CD4-positive, alpha-beta T cell (primary cell): ENCODE results near the gene SHROOM1. TPM values are rescaled to one million over a fixed set of nuclear protein-coding genes. Genes with fewer than 3 reads are reported as not detected.
"Not testable (repeated sequence)": the region's sequence is repeated elsewhere in the genome, so short reads cannot be mapped to it uniquely, and the experiment has no call there.

Experiments used
- ATAC-seq: fragments of 200-7000 bp; cut with Tn5 transposase; one replicate; pipeline ENCODE4 v1.10.0; 2022; ENCODE audit warnings: mild to moderate bottlenecking; ENCODE audit not compliant: poor library complexity
- CTCF ChIA-PET: fragments of 350-600 bp; sonication (Branson Sonifier 250); formaldehyde crosslinking; loops from one replicate; lab custom pipeline; 2021; ENCODE audit warnings: antibody characterized with exemption, inconsistent platforms; lab: Charles Lee
- POLR2A ChIA-PET: fragments of 350-600 bp; sonication (Branson Sonifier 250); formaldehyde crosslinking; loops from one replicate; lab custom pipeline; 2021; ENCODE audit warnings: antibody characterized with exemption, inconsistent platforms; lab: Charles Lee
- DNase-seq, 14 experiments: peaks; one replicate each; pipeline ENCODE4 v3.0.0-alpha.2; 2013 to 2020; ENCODE audit warnings: mixed read lengths in 2 of 14
- H3K27ac ChIP-seq, 2 donors: one replicate each; pipeline versions ENCODE4 v1.5.1 to v1.7.0; 2013; ENCODE audit warnings: low read length in 2 of 2, low read depth in 1 of 2, mild to moderate bottlenecking in 1 of 2
- H3K27me3 ChIP-seq, 2 experiments: 1 replicate in 1 of 2; 2 replicates in 1 of 2; pipeline versions ENCODE4 v1.6.1 to v1.7.0; 2013; ENCODE audit warnings: low read length in 2 of 2, control low read depth in 1 of 2, mild to moderate bottlenecking in 1 of 2, moderate library complexity in 1 of 2; ENCODE audit not compliant: insufficient read depth in 2 of 2, control insufficient read depth in 1 of 2
- H3K36me3 ChIP-seq: one replicate; pipeline ENCODE4 v1.6.1; 2013; ENCODE audit warnings: low read length, control low read depth; ENCODE audit not compliant: insufficient read depth
- H3K4me1 ChIP-seq: one replicate; pipeline ENCODE4 v1.6.1; 2013; ENCODE audit warnings: low read length, control low read depth; ENCODE audit not compliant: insufficient read depth
- H3K4me3 ChIP-seq: one replicate; pipeline ENCODE4 v1.5.1; 2013; ENCODE audit warnings: mild to moderate bottlenecking, low read length, moderate library complexity
- H3K9me3 ChIP-seq, 2 experiments: 1 replicate in 1 of 2; 2 replicates in 1 of 2; pipeline versions ENCODE4 v1.6.1 to v1.7.0; 2013; ENCODE audit warnings: low read length in 2 of 2, mild to moderate bottlenecking in 2 of 2, control low read depth in 1 of 2, moderate library complexity in 1 of 2; ENCODE audit not compliant: control insufficient read depth in 1 of 2, insufficient read depth in 1 of 2
- H3K27ac Mint-ChIP-seq: one replicate; pipeline ENCODE4 v1.8.0; 2020; ENCODE audit warnings: mixed read lengths
- H3K27me3 Mint-ChIP-seq: one replicate; pipeline ENCODE4 v1.8.0; 2021; ENCODE audit warnings: mixed read lengths
- H3K36me3 Mint-ChIP-seq: one replicate; pipeline ENCODE4 v1.8.0; 2021; ENCODE audit warnings: low read depth, mixed read lengths
- H3K4me1 Mint-ChIP-seq: one replicate; pipeline ENCODE4 v1.8.0; 2021; ENCODE audit warnings: low read depth, mixed read lengths
- H3K4me3 Mint-ChIP-seq: one replicate; pipeline ENCODE4 v1.8.0; 2020; ENCODE audit warnings: mild to moderate bottlenecking, mixed read lengths
- H3K9me3 Mint-ChIP-seq: one replicate; pipeline ENCODE4 v1.8.0; 2020; ENCODE audit warnings: mixed read lengths
- CTCF ChIP-seq: fragments of 200-600 bp; IDR thresholded peaks from one replicate; pipeline ENCODE4 v1.8.0; 2022; ENCODE audit warnings: antibody characterized with exemption, mild to moderate bottlenecking
- intact Hi-C, 2 experiments: fragments of 100-400 bp; cut with DNase I in 1 of 2; cut with micrococcal nuclease in 1 of 2; formaldehyde crosslinking; loops; one replicate each; pipeline versions ENCODE4 v1.15.1 to v1.9.0; 2023 to 2025; cut with DNase I, micrococcal nuclease
- total RNA-seq, 174 experiments: library from RNA in 2 of 174; stranded (reverse) in 2 of 174; gene quantifications; one replicate each; pipeline ENCODE4 v1.2.3 and lab custom pipeline; 2021 to 2026

SHROOM1 gene
- total RNA-seq, 2 experiments from 2014 or later = 0.59 TPM; not detected in 1

- POLR2A ChIA-PET, H3K4me1 Mint-ChIP-seq, DNase-seq, H3K27ac ChIP-seq, intact Hi-C loops, H3K4me3 ChIP-seq, H3K9me3 ChIP-seq, ATAC-seq, CTCF ChIA-PET, H3K4me3 Mint-ChIP-seq, H3K27ac Mint-ChIP-seq, H3K9me3 Mint-ChIP-seq, H3K36me3 Mint-ChIP-seq, H3K4me1 ChIP-seq, H3K36me3 ChIP-seq: not testable (repeated sequence)
- peaks cover 81% of the 10 kb centered on the region for H3K27me3 Mint-ChIP-seq
- H3K27me3 ChIP-seq = peaks cover 4 to 15% of the 10 kb centered on the region in 2 experiments
Observed at GRCh38 chr5:132804219-132804618, 26.2 kb downstream of the SHROOM1 start.

GRCh38 chr5:132802685-132803066 lies 27.8 kb downstream of the SHROOM1 start:
- H3K36me3 ChIP-seq, intact Hi-C loops, H3K36me3 Mint-ChIP-seq, H3K4me3 ChIP-seq, H3K9me3 ChIP-seq, H3K4me3 Mint-ChIP-seq, H3K4me1 ChIP-seq, ATAC-seq, CTCF ChIA-PET, POLR2A ChIA-PET, H3K9me3 Mint-ChIP-seq, H3K4me1 Mint-ChIP-seq, H3K27ac ChIP-seq, H3K27ac Mint-ChIP-seq, DNase-seq: not testable (repeated sequence)
- peaks cover 0 to 15% of the 10 kb centered on the region in 2 experiments for H3K27me3 ChIP-seq
- H3K27me3 Mint-ChIP-seq = peaks cover 77% of the 10 kb centered on the region

- Histone ChIP-seq H3K36me3 (no peaks in the 10 kb centered on the region), H3K27ac (no peak overlapping the region), H3K4me1 (no peaks in the 10 kb centered on the region), H3K27me3 (peaks cover 0 to 15% of the 10 kb centered on the region in 2 experiments), H3K4me3 (no peak overlapping the region), H3K9me3 (no peaks in the 10 kb centered on the region)
- no peak for DNase-seq
- no peak for TF ChIP-seq CTCF
- no peaks in the 10 kb centered on the region for H3K9me3 Mint-ChIP-seq
- intact Hi-C loops = no loop called here
- ChIA-PET POLR2A (interaction anchor here (0.6 to 0.7 kb wide), 2 partner anchors 18 to 625 kb away, joined by 3 to 4 read pairs; no protein-coding TSS in a partner anchor), CTCF (interaction anchor here (1.0 kb wide), 1 partner anchor 12 kb away, joined by 3 read pairs; no protein-coding TSS in a partner anchor)
- H3K36me3 Mint-ChIP-seq = no peaks in the 10 kb centered on the region
- H3K4me1 Mint-ChIP-seq = no peaks in the 10 kb centered on the region
- H3K27me3 Mint-ChIP-seq = peaks cover 75% of the 10 kb centered on the region
- no peak overlapping the region for H3K27ac Mint-ChIP-seq
- no peak for ATAC-seq
- no peak overlapping the region for H3K4me3 Mint-ChIP-seq
Observed at GRCh38 chr5:132802044-132802684, 28.3 kb downstream of the SHROOM1 start.

GRCh38 chr5:132800545-132800944 lies 29.9 kb downstream of the SHROOM1 start:
- Mint-ChIP-seq H3K4me3 (no peak overlapping the region), H3K27me3 (peaks cover 70% of the 10 kb centered on the region), H3K4me1 (no peaks in the 10 kb centered on the region), H3K27ac (no peak overlapping the region), H3K9me3 (no peaks in the 10 kb centered on the region), H3K36me3 (no peaks in the 10 kb centered on the region)
- H3K4me3 ChIP-seq = no peak overlapping the region
- no peak overlapping the region for H3K27ac ChIP-seq
- H3K9me3 ChIP-seq = no peaks in the 10 kb centered on the region
- H3K36me3 ChIP-seq = no peaks in the 10 kb centered on the region
- no peak for DNase-seq
- CTCF ChIA-PET = no interaction called here
- no peak for ATAC-seq
- intact Hi-C loops = no loop called here
- peaks cover 0 to 15% of the 10 kb centered on the region in 2 experiments for H3K27me3 ChIP-seq
- POLR2A ChIA-PET = no interaction called here
- no peaks in the 10 kb centered on the region for H3K4me1 ChIP-seq
- TF ChIP-seq CTCF = no peak
